ENCODE results near the gene SYT14.
"Not testable (repeated sequence)": the region's sequence is repeated elsewhere in the genome, so short reads cannot be mapped to it uniquely, and the experiment has no call there.

The SYT14 gene

GRCh38 chr1:210124736-210125135 lies 186.7 kb downstream of the SYT14 start:
- DNase-seq = no peak

DNA sequence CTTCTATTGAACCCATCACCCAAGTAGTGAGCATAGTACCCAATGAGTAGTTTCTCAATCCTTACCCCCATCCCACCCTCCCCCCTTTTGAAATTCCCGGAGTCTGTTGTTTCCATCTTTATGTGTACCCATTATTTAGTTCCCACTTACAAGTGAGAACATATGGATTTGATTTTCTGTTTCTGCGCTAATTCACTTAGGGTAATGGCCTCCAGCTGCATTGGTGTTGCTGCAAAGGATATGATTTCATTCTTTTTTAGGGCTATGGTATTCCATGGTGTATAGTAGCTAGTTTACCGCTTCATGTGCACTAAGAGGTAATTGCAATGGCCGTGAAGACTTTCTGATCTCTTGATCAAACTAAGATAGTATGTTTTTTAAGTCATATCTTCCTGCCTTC lies 187.1 kb downstream of the SYT14 start:
- no peak for DNase-seq

- DNase-seq = no peak
Observed at GRCh38 chr1:210129092-210129491, 191.1 kb downstream of the SYT14 start.

DNA sequence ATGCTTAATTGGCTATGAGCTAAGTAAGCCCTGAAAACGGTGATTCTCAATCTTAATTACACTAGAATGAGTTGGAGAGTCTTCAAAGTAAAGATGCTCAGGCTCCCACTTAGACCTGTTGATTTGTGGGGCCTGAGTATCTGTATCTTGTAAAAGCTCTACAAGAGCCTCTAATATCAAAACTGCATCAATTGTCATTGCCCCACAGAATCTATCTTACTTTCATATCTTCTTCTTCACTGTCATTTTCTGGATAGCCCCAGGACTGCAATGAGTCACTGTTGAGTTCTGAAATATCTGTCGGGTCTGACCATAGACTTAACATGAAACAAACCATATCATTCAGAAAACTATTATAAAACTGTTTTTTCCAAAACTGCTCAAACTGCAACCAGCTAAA lies 191.7 kb downstream of the SYT14 start:
- no peak for DNase-seq

DNA sequence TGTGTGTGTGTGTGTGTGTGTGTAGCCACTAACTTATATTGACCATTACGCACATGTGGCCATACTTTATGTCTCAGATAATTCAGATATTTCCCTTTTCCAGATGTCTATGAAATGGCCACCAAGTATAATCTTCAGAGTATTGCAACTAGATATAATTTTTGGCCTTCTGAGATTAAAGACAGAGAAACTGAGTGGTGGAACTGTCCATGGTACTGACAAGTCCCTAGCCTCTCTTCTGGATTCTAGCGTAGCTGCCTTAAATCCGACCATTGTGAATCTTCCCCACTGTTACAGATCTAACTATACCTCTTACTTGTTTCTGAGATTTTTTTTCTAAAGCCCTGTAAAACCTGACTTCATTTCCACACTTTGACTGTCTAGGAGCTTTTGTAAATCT lies 194.6 kb downstream of the SYT14 start:
- peak; percentile 21 for DNase-seq

DNA sequence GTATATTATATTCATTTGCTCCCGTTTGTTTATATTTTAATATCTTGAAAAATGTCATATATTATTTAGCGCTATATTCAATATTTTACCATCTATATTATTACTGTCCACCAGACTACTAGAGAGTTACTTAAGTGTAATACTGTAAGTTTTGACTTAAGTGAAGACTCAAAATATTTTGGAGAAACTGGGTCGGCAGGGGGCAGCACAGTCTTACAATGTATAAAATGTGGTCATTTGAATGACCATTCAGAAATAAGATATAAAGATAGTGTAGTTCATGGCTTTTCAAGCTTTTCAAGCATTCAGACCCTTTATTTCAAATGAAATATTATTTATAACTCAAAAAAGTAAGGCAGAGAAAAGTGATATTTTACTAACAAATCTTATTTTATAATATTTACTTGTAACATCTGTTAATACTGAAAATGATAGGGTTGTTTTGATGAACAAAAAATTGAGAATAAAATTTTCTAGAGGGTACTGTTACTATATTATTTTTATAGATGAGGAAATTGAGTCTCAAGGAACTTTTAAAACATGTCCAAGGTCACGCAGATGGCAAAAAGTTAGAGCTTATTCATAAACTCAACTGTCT lies 205.5 kb downstream of the SYT14 start:
- DNase-seq = peak; percentile 69

- no peak for DNase-seq
Observed at GRCh38 chr1:210144736-210145135, 206.7 kb downstream of the SYT14 start.

- no peak for DNase-seq
Observed at GRCh38 chr1:210151052-210151672, 213.1 kb downstream of the SYT14 start.

GRCh38 chr1:210159211-210159610 lies 221.2 kb downstream of the SYT14 start:
- DNase-seq = no peak

DNA sequence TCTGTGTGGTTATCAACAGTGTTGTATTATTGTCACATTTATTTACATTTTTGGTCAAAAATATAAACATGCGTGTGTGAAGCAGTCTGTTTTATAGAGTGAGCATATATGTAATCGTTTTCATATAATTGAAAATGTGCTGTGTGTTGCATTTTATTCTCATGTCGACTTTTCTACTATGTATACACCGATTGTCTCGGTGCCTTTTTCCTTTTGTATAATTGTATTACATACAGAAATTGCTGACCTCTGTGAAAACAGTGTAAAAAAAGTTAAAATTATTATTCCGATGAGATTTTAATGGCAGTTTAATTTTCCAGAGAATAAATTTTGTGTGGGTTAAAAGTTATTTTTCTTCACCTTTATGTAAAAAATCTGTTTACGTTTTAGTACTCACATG lies 232.2 kb downstream of the SYT14 start:
- DNase-seq = no peak

DNA sequence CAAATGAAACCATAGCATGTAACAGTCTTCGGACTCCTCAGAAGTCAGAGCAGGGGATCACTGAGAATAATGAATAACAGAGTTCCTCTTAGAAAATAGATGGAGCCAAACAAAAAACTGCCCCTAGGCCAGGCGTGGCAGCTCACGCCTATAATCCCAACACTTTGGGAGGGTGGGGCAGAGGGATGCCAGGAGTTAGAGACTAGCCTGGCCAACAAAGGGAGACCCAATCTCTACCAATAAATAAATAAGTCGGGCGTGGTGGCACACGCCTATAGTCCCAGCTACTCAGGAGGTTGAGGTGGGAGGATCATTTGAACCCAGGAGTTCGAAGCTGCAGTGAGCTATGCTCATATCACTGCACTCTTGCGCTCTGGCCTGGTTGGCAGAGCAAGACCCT lies 236.1 kb downstream of the SYT14 start:
- DNase-seq = no peak

- DNase-seq = no peak
Observed at GRCh38 chr1:210185063-210185462, 247.0 kb downstream of the SYT14 start.

GRCh38 chr1:210187849-210188606 lies 250.0 kb downstream of the SYT14 start:
- peak; percentile 93 for DNase-seq

- no peak for DNase-seq
Observed at GRCh38 chr1:210189426-210189825, 251.4 kb downstream of the SYT14 start.

- DNase-seq = no peak
Observed at GRCh38 chr1:210195635-210196160, 257.7 kb downstream of the SYT14 start.

DNA sequence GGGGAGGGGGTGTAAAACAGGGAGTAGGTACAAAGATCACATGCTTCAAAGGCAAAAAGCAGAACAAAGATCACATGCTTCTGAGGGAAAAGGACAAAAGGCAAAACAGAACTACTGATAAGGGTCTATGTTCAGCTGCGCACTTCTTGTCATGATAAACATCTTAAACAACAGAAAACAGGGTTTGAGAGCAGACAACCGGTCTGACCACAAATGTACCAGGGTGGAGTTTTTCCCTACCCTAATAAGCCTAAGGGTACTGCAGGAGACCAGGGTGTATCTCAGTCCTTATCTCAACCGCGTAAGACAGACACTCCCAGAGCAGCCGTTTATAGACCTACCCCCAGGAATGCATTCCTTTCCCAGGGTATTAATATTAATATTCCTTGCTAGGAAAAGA lies 258.2 kb downstream of the SYT14 start:
- not testable (repeated sequence) for DNase-seq

GRCh38 chr1:210198840-210199239 lies 260.8 kb downstream of the SYT14 start:
- no peak for DNase-seq

- DNase-seq = no peak
Observed at GRCh38 chr1:210200124-210200736, 262.2 kb downstream of the SYT14 start.

- peak; percentile 66 for DNase-seq
Observed at GRCh38 chr1:210201681-210202080, 263.7 kb downstream of the SYT14 start.

DNA sequence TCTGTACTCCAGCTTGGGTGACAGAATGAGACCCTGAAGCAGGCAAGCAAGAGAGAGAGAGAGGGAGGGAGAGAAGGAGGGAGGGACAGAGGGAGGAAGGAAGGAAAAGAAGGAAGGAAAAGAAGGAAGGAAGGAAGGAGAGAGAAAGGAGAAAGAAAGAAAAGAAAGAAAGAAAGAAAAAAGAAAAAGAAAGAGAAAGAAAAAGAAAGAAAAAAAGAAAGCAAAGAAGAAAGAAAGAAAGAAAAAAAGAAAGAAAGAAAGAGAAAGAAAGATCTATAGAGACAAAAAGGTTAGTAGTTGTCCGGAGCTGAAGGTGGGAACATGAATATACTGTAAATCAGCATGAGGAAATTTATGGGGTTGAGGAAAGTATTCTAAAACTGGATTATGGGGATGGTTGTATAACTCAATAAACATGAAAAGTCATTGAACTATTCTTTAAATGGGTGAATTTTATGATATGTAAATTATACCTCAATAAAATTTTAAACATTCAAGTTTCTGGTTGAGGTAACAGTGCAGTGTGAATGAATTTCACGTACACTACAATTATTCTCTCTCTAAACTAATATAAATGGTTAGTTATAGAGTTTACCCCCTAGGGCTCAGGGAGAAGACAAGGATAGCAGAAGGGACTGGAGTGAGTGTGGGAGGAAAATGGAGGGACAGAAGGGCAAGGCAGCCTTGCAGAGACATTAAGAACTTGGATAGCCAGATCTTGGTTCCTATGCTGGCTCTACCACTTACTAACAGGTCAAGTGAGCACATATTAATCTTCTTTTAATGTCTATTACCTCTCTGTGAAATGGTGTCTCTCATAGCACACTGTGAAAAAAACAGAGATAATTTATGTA lies 269.8 kb downstream of the SYT14 start:
- no peak for DNase-seq

DNA sequence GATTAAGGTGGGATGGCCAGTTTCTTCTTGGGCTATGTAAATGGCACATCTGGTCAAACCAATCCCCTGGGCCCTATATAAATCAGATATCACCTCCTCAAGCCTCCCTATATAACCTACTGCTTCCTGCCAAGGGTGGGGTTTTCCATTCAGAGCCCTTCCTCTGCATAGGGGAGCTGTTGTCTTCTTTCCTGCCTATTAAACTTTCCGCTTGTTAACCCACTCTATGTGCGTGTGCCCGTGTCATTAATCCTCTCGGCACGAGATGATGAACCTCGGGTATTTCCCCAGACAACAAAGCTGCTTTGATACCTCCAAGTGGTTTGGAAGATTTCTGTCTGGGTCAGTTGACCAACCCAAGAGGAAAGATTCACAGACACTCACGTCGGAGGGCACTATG lies 275.3 kb downstream of the SYT14 start:
- no peak for DNase-seq

GRCh38 chr1:210214573-210215409 lies 276.8 kb downstream of the SYT14 start:
- DNase-seq = peak; percentile 18
